ENCODE results near the gene CHRNB1. TPM values are rescaled to one million over a fixed set of nuclear protein-coding genes. Genes with fewer than 3 reads are reported as not detected.

Gene CHRNB1
- total and polyA plus RNA-seq, 2 of the 8 experiments (the other 6 are each of a cell fraction or from before 2014, with no cell fraction given): 14.1 to 28.2 TPM

DNA sequence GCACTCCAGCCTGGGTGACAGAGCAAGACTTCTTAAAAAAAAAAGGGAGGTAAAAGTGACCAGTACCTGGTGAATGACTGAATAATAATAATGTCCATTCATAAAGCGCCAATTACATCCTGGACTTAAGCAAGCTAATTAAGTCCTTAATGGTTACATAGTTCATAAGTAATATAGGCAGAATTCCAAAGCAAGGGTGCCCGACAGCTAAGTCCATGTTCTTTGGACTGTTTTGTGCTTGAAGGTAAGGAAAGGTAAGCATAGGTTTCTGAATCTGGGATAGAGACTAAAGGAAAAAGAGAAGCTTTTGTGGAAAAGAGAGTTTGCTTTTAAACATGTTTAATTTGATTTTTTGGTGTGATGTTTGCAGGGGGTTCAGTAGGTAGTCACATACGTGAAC, 49.1 kb downstream of the CHRNB1 start:
- FAIRE-seq: no peak
- Histone ChIP-seq H3K4me1 (replicated peaks in 1 of 4; ENCODE audit: control insufficient read depth in 3 of 4, insufficient read depth in 4 of 4, low read length in 3 of 4) (no peaks in the 10 kb centered on the region), H4K20me1 (replicated peaks in 1 of 2; ENCODE audit: control insufficient read depth in 1 of 2, insufficient read depth in 2 of 2, low read length in 2 of 2) (peaks cover 32 to 34% of the 10 kb centered on the region in 2 experiments), H2BK120ac (replicated peaks; ENCODE audit: low read depth, low read length) (no peak overlapping the region), H4K5ac (ENCODE audit: insufficient read length, low read depth, low read length) (no peak overlapping the region), H2AFZ (ENCODE audit: low read length) (no peak overlapping the region), H3K9ac (replicated peaks in 1 of 4; ENCODE audit: extremely low read depth in 1 of 4, low read depth in 3 of 4, low read length in 3 of 4) (no peak overlapping the region), H3K27ac (ENCODE audit: low read depth, low read length) (no peak overlapping the region), H2BK15ac (ENCODE audit: low read length) (no peak overlapping the region), H3K4ac (replicated peaks; ENCODE audit: insufficient read length, low read depth, low read length) (no peak overlapping the region), H2BK12ac (ENCODE audit: low read depth, low read length) (no peak overlapping the region), H3K23ac (ENCODE audit: insufficient read length) (no peak overlapping the region), H3K18ac (ENCODE audit: extremely low read depth, low read length) (no peak overlapping the region), H2BK20ac (ENCODE audit: low read length) (no peak overlapping the region), H3K23me2 (ENCODE audit: low read depth, low read length) (0 out of 2 replicates have a peak, but pooled peaks cover 2% of the 10 kb centered on the region), H3K9me3 (ENCODE audit: insufficient read depth in 2 of 2, low read depth in 1 of 2, low read length in 1 of 2) (no peaks in the 10 kb centered on the region), H3K79me1 (ENCODE audit: low read depth, low read length) (peaks cover 26% of the 10 kb centered on the region), H3K4me3 (ENCODE audit: extremely low read depth in 1 of 4, insufficient read depth in 2 of 4, low read depth in 3 of 4, low read length in 4 of 4) (no peak overlapping the region), H4K91ac (replicated peaks; ENCODE audit: insufficient read length, low read length) (no peak overlapping the region), H2AK5ac (ENCODE audit: low read depth, low read length) (no peak overlapping the region), H2BK5ac (ENCODE audit: low read depth, low read length) (no peak overlapping the region), H3K56ac (replicated peaks; ENCODE audit: insufficient read length, low read depth, low read length) (no peak overlapping the region), H3K79me2 (ENCODE audit: control insufficient read depth in 1 of 2, insufficient read depth in 2 of 2, low read length in 2 of 2) (peaks cover 38 to 69% of the 10 kb centered on the region in 2 experiments), H4K8ac (ENCODE audit: extremely low read depth, insufficient read depth, low read length) (no peak overlapping the region), H3K14ac (ENCODE audit: insufficient read length) (no peak overlapping the region), H3K27me3 (replicated peaks in 1 of 4; ENCODE audit: control insufficient read depth in 3 of 4, extremely low read depth in 1 of 4, insufficient read depth in 3 of 4, low read length in 3 of 4) (no peaks in the 10 kb centered on the region), H3K4me2 (ENCODE audit: insufficient read depth in 1 of 2, low read depth in 2 of 2, low read length in 2 of 2) (no peak overlapping the region), H3K36me3 (ENCODE audit: control insufficient read depth in 2 of 4, insufficient read depth in 4 of 4, low read length in 3 of 4) (peaks cover 25 to 45% (median 31%) of the 10 kb centered on the region in 4 experiments)
- DNase-seq (ENCODE audit: low read depth in 1 of 2, low spot score in 2 of 2): no peak
- POLR2A ChIA-PET (ENCODE audit: partially characterized antibody): interaction anchor here (0.7 to 6.3 kb wide), 9 partner anchors 8 to 157 kb away, joined by 3 to 58 read pairs (median 3); partner anchors contain the start of genes MPDU1, POLR2A and ZBTB4
- CTCF ChIA-PET (ENCODE audit: partially characterized antibody): interaction anchor here (0.6 to 5.8 kb wide), 7 partner anchors 9 to 85 kb away, joined by 3 to 29 read pairs (median 3); partner anchors contain the start of gene SENP3
- 92% methylated on average over 3 of the region's 3 CpGs; no CpG with 5 or more reads in 1 of the 2 experiments for WGBS, 2 experiments (ENCODE audit: extremely low coverage in 1 of 2, insufficient coverage in 1 of 2, insufficient read length in 1 of 2, insufficient replicate concordance in 2 of 2, low coverage in 1 of 2, low lambda C conversion rate in 2 of 2, missing lambda C conversion rate in 1 of 2)
- TF ChIP-seq KDM5A (IDR thresholded peaks at IDR 0.05; ENCODE audit: low read length) (no peak), POU5F1 (IDR thresholded peaks at IDR 0.05; ENCODE audit: low read depth, low read length) (no peak), GTF2F1 (IDR thresholded peaks at IDR 0.05; ENCODE audit: borderline replicate concordance, low read depth, low read length) (no peak), JUN (IDR thresholded peaks at IDR 0.05; ENCODE audit: low read depth, low read length) (no peak), KDM1A (IDR thresholded peaks at IDR 0.05; ENCODE audit: borderline replicate concordance, low read length) (no peak), GABPA (IDR thresholded peaks at IDR 0.05; ENCODE audit: borderline replicate concordance, insufficient read depth, low read length) (no peak), POLR2A (IDR thresholded peaks at IDR 0.05; ENCODE audit: control extremely low read depth in 1 of 2, low read depth in 2 of 2, low read length in 2 of 2) (no peak), HDAC2 (IDR thresholded peaks at IDR 0.05; ENCODE audit: borderline replicate concordance in 1 of 2, low read depth in 2 of 2, low read length in 2 of 2) (no peak), SRF (IDR thresholded peaks at IDR 0.05; ENCODE audit: low read depth, low read length) (no peak), CHD2 (IDR thresholded peaks at IDR 0.05; ENCODE audit: low read length) (no peak), CREB1 (IDR thresholded peaks at IDR 0.05) (no peak), CHD1 (IDR thresholded peaks at IDR 0.05; ENCODE audit: low read depth, low read length) (no peak), SAP30 (IDR thresholded peaks at IDR 0.05; ENCODE audit: insufficient read depth, insufficient replicate concordance, low read length) (no peak)
- TF ChIP-seq, protein P1, sequence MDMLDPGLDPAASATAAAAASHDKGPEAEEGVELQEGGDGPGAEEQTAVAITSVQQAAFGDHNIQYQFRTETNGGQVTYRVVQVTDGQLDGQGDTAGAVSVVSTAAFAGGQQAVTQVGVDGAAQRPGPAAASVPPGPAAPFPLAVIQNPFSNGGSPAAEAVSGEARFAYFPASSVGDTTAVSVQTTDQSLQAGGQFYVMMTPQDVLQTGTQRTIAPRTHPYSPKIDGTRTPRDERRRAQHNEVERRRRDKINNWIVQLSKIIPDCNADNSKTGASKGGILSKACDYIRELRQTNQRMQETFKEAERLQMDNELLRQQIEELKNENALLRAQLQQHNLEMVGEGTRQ (IDR thresholded peaks at IDR 0.05; ENCODE audit: low read length): no peak
